Fibroblast of the conjunctiva (primary cell): ENCODE measurements around the gene C12orf75.
A peak's percentile ranks its signal among the peaks of the same experiment; 100 is the strongest.

Experiments
- DNase-seq: peaks from one replicate; pipeline ENCODE4 v3.0.0-alpha.2; 2010; ENCODE audit warnings: low read depth

Gene C12orf75

GRCh38 chr12:105418821-105419291 lies 88.4 kb downstream of the C12orf75 start:
- no peak for DNase-seq

GRCh38 chr12:105419606-105420005 lies 89.1 kb downstream of the C12orf75 start:
- no peak for DNase-seq

- no peak for DNase-seq
Observed at GRCh38 chr12:105420046-105420445, 89.6 kb downstream of the C12orf75 start.

DNA sequence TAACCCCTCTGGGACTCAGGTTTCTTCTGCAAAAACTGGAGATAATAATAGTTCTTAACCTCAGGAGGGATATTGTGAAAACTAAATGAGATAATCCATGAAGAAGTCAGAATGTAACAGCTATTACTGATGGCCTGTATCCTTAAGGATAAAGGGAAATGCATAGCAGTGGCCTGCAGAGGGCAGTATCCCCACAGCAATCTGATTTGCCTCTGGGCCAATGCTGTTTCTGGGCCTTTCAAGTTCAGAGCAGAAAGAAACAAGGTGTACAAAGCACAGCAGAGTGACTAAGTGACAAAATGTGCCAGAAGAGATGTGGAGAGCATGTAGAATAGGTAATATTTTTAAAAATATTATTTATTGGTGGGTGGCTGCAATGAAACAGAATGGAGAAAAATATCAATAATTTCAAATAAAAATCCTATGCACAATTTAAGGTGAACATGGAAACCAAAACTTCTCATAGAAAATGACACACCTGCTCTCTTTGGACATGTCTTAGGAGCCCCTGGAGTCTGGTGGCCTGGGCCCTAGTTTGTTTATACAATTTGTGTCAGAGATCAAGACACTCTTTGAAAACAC lies 90.3 kb downstream of the C12orf75 start:
- DNase-seq, result peak; percentile 64
